Loucy (cell line): Measurements from ENCODE around the gene RPS6KA2.

Source experiments
- CTCF ChIP-seq: fragments of 200-600 bp; sonication (generic); conservative IDR thresholded peaks from 2 replicates; pipeline ENCODE4 v1.5.1; 2014; ENCODE audit warnings: mild to moderate bottlenecking, antibody characterized with exemption, low read length
- EZH2phosphoT487 ChIP-seq: fragments of 200-600 bp; IDR thresholded peaks from 2 replicates; pipeline ENCODE4 v1.6.1; 2018; ENCODE audit warnings: antibody characterized with exemption, mild to moderate bottlenecking, moderate library complexity, borderline replicate concordance

GRCh38 chr6:166423781-166424180 lies 203.3 kb downstream of the RPS6KA2 start:
- no peak for TF ChIP-seq CTCF
- no peak for TF ChIP-seq EZH2phosphoT487
